ENCODE results near the gene MCOLN2. TPM values are rescaled to one million over a fixed set of nuclear protein-coding genes. Genes with fewer than 3 reads are reported as not detected.

Gene MCOLN2
- total RNA-seq, 2 experiments from 2014 or later = 9.7 TPM

GRCh38 chr1:85027242-85027983, 30.5 kb upstream of the MCOLN2 start:
- ChIA-PET POLR2A (interaction anchor here (0.6 to 2.3 kb wide), 4 partner anchors 83 to 249 kb away, joined by 3 to 47 read pairs (median 6); partner anchors contain the start of gene BCL10), CTCF (interaction anchor here (1.2 to 2.7 kb wide), 4 partner anchors 9 to 231 kb away, joined by 4 to 32 read pairs (median 4); no protein-coding TSS in a partner anchor)
- no peaks in the 10 kb centered on the region for H3K9me3 ChIP-seq (ENCODE audit: control insufficient read depth in 1 of 2, insufficient read depth in 1 of 2, low read length in 2 of 2)
- Mint-ChIP-seq H3K9me3 (no peaks in the 10 kb centered on the region), H3K27ac (peak overlapping the region; percentile 45), H3K36me3 (ENCODE audit: low read depth) (no peaks in the 10 kb centered on the region), H3K4me1 (ENCODE audit: low read depth) (peaks cover 9% of the 10 kb centered on the region), H3K27me3 (no peaks in the 10 kb centered on the region), H3K4me3 (peak overlapping the region; percentile 43)
- TF ChIP-seq CTCF (IDR thresholded peaks at IDR 0.05) = no peak
- H3K27ac ChIP-seq (ENCODE audit: low read depth in 1 of 2, low read length in 2 of 2) = no peak overlapping the region
- DNase-seq (peak in 4 of 14 experiments; percentile 11 to 62 (median 58)), ATAC-seq (ENCODE audit: poor library complexity) (peak; percentile 88)
- intact Hi-C loops (cut with DNase I, micrococcal nuclease) = loop anchor here in 1 of 2 experiments (1.0 kb wide), 1 partner anchor 82 kb away; no protein-coding TSS in a partner anchor
- H3K4me3 ChIP-seq (ENCODE audit: low read length) = peak overlapping the region; percentile 24
- H3K36me3 ChIP-seq (ENCODE audit: insufficient read depth, low read length) = no peaks in the 10 kb centered on the region
- H3K27me3 ChIP-seq (ENCODE audit: control insufficient read depth in 1 of 2, insufficient read depth in 2 of 2, low read length in 2 of 2) = no peaks in the 10 kb centered on the region
- peaks cover 5% of the 10 kb centered on the region for H3K4me1 ChIP-seq (ENCODE audit: insufficient read depth, low read length)

- no peak for TF ChIP-seq CTCF (IDR thresholded peaks at IDR 0.05)
- Histone ChIP-seq H3K27ac (ENCODE audit: low read depth in 1 of 2, low read length in 2 of 2) (no peak overlapping the region), H3K9me3 (ENCODE audit: control insufficient read depth in 1 of 2, insufficient read depth in 1 of 2, low read length in 2 of 2) (no peaks in the 10 kb centered on the region), H3K4me1 (ENCODE audit: insufficient read depth, low read length) (peaks cover 5% of the 10 kb centered on the region), H3K4me3 (ENCODE audit: low read length) (no peak overlapping the region), H3K36me3 (ENCODE audit: insufficient read depth, low read length) (no peaks in the 10 kb centered on the region), H3K27me3 (ENCODE audit: control insufficient read depth in 1 of 2, insufficient read depth in 2 of 2, low read length in 2 of 2) (no peaks in the 10 kb centered on the region)
- ATAC-seq (ENCODE audit: poor library complexity) = no peak
- ChIA-PET POLR2A (no interaction called here), CTCF (no interaction called here)
- intact Hi-C loops (cut with DNase I, micrococcal nuclease) = no loop called here
- no peaks in the 10 kb centered on the region for H3K9me3 Mint-ChIP-seq
- DNase-seq = no peak
- H3K27me3 Mint-ChIP-seq = no peaks in the 10 kb centered on the region
- no peaks in the 10 kb centered on the region for H3K36me3 Mint-ChIP-seq (ENCODE audit: low read depth)
- no peak overlapping the region for H3K27ac Mint-ChIP-seq
- H3K4me1 Mint-ChIP-seq (ENCODE audit: low read depth) = peaks cover 9% of the 10 kb centered on the region
- H3K4me3 Mint-ChIP-seq = no peak overlapping the region
These were observed 29.0 kb upstream of the MCOLN2 start for GRCh38 chr1:85025940-85026339.

- Mint-ChIP-seq H3K36me3 (ENCODE audit: low read depth) (no peaks in the 10 kb centered on the region), H3K27me3 (no peaks in the 10 kb centered on the region), H3K27ac (no peak overlapping the region), H3K4me1 (ENCODE audit: low read depth) (peaks cover 9% of the 10 kb centered on the region), H3K9me3 (no peaks in the 10 kb centered on the region), H3K4me3 (no peak overlapping the region)
- Histone ChIP-seq H3K4me3 (ENCODE audit: low read length) (no peak overlapping the region), H3K36me3 (ENCODE audit: insufficient read depth, low read length) (no peaks in the 10 kb centered on the region), H3K27me3 (ENCODE audit: control insufficient read depth in 1 of 2, insufficient read depth in 2 of 2, low read length in 2 of 2) (no peaks in the 10 kb centered on the region), H3K27ac (ENCODE audit: low read depth in 1 of 2, low read length in 2 of 2) (no peak overlapping the region), H3K9me3 (ENCODE audit: control insufficient read depth in 1 of 2, insufficient read depth in 1 of 2, low read length in 2 of 2) (no peaks in the 10 kb centered on the region), H3K4me1 (ENCODE audit: insufficient read depth, low read length) (peaks cover 5% of the 10 kb centered on the region)
- CTCF ChIA-PET = interaction anchor here (0.9 to 1.5 kb wide), 3 partner anchors 15 to 80 kb away, joined by 3 to 13 read pairs (median 4); no protein-coding TSS in a partner anchor
- ATAC-seq (ENCODE audit: poor library complexity) (no peak), DNase-seq (no peak)
- POLR2A ChIA-PET = interaction anchor here (1.2 kb wide), 1 partner anchor 80 kb away, joined by 3 read pairs; no protein-coding TSS in a partner anchor
- TF ChIP-seq CTCF (IDR thresholded peaks at IDR 0.05) = no peak
- intact Hi-C loops (cut with DNase I, micrococcal nuclease) = no loop called here
These were observed 27.8 kb upstream of the MCOLN2 start for GRCh38 chr1:85024736-85025135.

Measured in CD4-positive, alpha-beta T cell (primary cell).